ENCODE data around the gene LGR5. TPM values are rescaled to one million over a fixed set of nuclear protein-coding genes. Genes with fewer than 3 reads are reported as not detected.

The LGR5 gene
- total RNA-seq, 4 donors from 2014 or later: 0.97 to 5.5 (median 2.9) TPM

DNA sequence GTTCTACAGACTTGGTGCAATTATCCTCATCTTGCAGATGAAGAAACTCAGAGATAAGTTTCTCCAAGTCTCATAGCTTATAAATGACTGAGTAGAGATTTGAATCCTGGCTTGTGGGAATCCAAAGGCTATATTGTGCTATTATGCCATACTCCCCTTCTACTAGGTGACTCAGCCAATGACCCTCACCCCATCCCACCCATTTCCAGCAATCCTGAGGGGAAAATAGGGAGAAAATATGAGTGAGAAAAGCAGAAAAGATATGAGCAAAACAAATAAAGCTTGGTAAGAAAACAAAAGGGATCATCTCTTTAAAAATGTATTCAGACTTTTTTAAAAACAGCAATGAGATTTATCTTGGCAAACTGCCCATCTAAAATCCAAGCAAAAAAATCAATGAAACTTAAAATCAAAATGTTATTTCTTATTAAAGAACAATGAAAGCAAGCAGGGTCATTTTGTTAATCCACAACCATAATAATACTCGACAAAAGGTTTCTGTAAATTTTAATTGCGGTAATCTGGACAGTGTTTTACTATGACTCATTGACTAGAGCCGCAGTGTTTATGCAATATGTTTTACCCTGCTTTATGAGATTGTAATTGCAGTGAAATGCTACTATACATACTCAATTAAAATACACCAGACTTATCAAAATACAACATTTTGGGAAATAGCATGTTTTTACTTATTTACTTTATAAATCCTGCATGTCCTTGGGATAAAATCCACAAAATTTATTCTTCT lies 13.1 kb upstream of the LGR5 start:
- Histone ChIP-seq H3K27ac (no peak overlapping the region), H3K36me3 (no peaks in the 10 kb centered on the region), H3K27me3 (no peaks in the 10 kb centered on the region), H3K9me3 (no peaks in the 10 kb centered on the region), H3K4me3 (no peak overlapping the region), H3K4me1 (no peaks in the 10 kb centered on the region)
- TF ChIP-seq POLR2A (IDR thresholded peaks at IDR 0.05) (no peak), POLR2AphosphoS5 (IDR thresholded peaks at IDR 0.05) (no peak), EP300 (IDR thresholded peaks at IDR 0.05) (no peak)
- TF ChIP-seq, protein P1, sequence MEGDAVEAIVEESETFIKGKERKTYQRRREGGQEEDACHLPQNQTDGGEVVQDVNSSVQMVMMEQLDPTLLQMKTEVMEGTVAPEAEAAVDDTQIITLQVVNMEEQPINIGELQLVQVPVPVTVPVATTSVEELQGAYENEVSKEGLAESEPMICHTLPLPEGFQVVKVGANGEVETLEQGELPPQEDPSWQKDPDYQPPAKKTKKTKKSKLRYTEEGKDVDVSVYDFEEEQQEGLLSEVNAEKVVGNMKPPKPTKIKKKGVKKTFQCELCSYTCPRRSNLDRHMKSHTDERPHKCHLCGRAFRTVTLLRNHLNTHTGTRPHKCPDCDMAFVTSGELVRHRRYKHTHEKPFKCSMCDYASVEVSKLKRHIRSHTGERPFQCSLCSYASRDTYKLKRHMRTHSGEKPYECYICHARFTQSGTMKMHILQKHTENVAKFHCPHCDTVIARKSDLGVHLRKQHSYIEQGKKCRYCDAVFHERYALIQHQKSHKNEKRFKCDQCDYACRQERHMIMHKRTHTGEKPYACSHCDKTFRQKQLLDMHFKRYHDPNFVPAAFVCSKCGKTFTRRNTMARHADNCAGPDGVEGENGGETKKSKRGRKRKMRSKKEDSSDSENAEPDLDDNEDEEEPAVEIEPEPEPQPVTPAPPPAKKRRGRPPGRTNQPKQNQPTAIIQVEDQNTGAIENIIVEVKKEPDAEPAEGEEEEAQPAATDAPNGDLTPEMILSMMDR (IDR thresholded peaks at IDR 0.05): no peak
- no peak for DNase-seq (ENCODE audit: low spot score in 2 of 2)
- 73% methylated on average over 3 of the region's 3 CpGs for WGBS

DNA sequence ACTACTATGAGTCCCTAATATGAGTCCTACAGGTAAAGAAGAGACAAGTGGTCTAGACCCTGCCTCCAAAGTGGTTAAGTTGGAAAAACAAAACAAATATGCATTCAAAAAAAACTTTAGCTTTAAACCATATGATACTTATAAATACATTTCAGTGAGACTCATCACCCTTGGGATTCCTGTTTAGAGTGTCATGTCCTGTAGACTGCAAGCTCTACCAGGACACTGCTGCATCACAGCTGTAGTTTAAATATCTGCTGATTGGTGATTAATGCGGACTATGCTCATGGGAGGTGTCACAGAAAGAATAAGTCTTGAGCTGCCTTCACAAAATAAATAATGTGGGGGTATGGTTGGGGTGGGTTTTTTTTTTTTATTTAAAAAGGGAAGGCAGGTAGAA lies 8.8 kb upstream of the LGR5 start:
- Histone ChIP-seq H3K36me3 (no peaks in the 10 kb centered on the region), H3K27ac (no peak overlapping the region), H3K4me3 (no peak overlapping the region), H3K27me3 (no peaks in the 10 kb centered on the region), H3K4me1 (no peaks in the 10 kb centered on the region), H3K9me3 (peaks cover under 1% of the 10 kb centered on the region)
- no peak for DNase-seq (ENCODE audit: low spot score in 2 of 2)
- no peak for TF ChIP-seq POLR2A (IDR thresholded peaks at IDR 0.05)
- TF ChIP-seq, protein P1 (IDR thresholded peaks at IDR 0.05): no peak
- no peak for TF ChIP-seq POLR2AphosphoS5 (IDR thresholded peaks at IDR 0.05)
- no peak for TF ChIP-seq EP300 (IDR thresholded peaks at IDR 0.05)
- 92% methylated on average over 1 of the region's 1 CpG for WGBS

DNA sequence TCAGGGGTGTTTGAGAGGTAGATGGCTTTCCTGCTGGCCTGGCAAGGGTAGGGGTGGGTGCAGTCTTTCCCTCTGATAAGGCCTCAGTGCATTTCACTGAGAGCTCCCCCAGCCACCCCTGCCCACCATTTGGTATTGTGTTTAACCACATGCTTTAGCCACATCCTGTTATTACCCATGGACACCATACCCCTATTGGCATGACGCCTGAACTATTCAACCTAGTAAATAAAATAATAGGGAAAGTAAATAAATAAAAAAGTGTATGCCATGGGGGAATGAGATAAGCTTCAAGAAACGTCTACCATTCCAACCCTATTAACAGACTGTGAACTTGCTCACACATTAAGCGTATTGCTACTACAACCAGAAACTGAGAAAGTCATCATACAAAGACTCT lies 7.6 kb upstream of the LGR5 start:
- H3K27ac ChIP-seq: no peak overlapping the region
- no peaks in the 10 kb centered on the region for H3K4me1 ChIP-seq
- DNase-seq (ENCODE audit: low spot score in 2 of 2): no peak
- TF ChIP-seq POLR2AphosphoS5 (IDR thresholded peaks at IDR 0.05): no peak
- TF ChIP-seq EP300 (IDR thresholded peaks at IDR 0.05): no peak
- TF ChIP-seq, protein P1 (IDR thresholded peaks at IDR 0.05): no peak
- no peak for TF ChIP-seq POLR2A (IDR thresholded peaks at IDR 0.05)
- no peak overlapping the region for H3K4me3 ChIP-seq
- WGBS: 87% methylated on average over 3 of the region's 3 CpGs
- no peaks in the 10 kb centered on the region for H3K36me3 ChIP-seq
- peaks cover 9% of the 10 kb centered on the region for H3K9me3 ChIP-seq
- H3K27me3 ChIP-seq: peaks cover 8% of the 10 kb centered on the region

DNA sequence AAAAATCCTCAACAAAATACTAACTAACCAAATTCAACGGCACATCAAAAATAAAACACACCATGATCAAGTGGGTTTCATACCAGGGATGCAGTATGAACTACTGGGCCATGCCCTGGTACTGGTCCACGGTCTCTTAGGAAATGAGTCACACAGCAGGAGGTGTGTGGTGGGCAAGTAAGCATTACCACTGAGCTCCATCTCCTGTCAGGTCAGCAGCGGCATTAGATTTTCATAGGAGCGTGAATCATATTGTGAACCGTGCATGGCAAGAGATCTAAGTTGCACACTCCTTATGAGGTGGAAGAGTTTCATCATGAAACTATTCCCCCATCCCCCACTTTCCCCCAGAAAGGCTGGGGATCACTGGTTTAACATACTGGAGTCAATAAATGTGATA lies 6.7 kb upstream of the LGR5 start:
- H3K4me1 ChIP-seq: no peaks in the 10 kb centered on the region
- no peak for DNase-seq (ENCODE audit: low spot score in 2 of 2)
- peaks cover 9% of the 10 kb centered on the region for H3K9me3 ChIP-seq
- 77% methylated on average over 5 of the region's 5 CpGs for WGBS
- peaks cover 16% of the 10 kb centered on the region for H3K27me3 ChIP-seq
- H3K4me3 ChIP-seq: no peak overlapping the region
- no peak overlapping the region for H3K27ac ChIP-seq
- no peaks in the 10 kb centered on the region for H3K36me3 ChIP-seq
- TF ChIP-seq POLR2AphosphoS5 (IDR thresholded peaks at IDR 0.05) (no peak), POLR2A (IDR thresholded peaks at IDR 0.05) (no peak)

DNA sequence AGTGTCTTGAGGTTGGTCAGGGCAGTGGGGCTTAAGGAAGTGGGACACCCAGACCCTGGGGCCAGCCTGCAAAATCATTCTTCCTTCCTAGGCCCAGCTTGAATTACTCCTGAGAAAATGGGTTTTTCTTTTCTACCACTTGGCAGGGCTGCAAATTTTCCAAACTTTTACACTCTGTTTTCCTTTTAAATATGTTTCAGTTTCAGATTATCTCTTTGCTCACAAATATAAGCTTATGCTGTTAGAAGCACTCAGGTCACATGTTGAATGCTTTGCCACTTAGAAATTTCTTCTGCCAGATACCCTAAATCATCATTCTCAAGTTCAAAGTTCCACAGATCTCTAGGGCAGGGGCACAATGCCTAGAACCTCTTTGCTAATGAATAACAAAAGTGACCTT lies 2.9 kb upstream of the LGR5 start:
- Histone ChIP-seq H3K27ac (no peak overlapping the region), H3K4me3 (no peak overlapping the region), H3K36me3 (no peaks in the 10 kb centered on the region), H3K9me3 (peaks cover 9% of the 10 kb centered on the region), H3K27me3 (peaks cover 52% of the 10 kb centered on the region), H3K4me1 (peaks cover 27% of the 10 kb centered on the region)
- DNase-seq (ENCODE audit: low spot score in 2 of 2): no peak
- TF ChIP-seq POLR2A (IDR thresholded peaks at IDR 0.05): no peak
- TF ChIP-seq, protein P1 (IDR thresholded peaks at IDR 0.05): no peak
- no peak for TF ChIP-seq POLR2AphosphoS5 (IDR thresholded peaks at IDR 0.05)
